ENCODE data around the gene CLMN.

DNA sequence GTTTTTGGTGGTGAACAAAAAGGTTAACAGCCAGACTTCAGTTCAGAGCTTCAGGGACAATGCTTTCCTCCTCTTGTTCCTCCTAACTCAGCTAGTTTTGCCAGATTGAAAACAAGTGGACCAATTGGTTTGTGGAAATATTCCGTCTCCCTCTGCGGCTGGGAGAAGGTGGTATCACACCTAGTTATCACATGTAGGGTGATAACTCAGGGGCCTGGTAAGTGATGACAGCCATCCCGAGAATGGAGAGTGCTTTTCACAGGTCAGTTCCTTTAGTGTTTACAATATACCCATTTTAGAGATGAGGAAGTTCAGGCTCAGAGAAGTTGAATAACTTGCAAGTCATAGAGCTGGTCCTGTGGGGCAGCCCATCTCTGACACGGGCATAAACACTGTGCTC, 101.7 kb downstream of the CLMN start:
- TF ChIP-seq, protein P1, sequence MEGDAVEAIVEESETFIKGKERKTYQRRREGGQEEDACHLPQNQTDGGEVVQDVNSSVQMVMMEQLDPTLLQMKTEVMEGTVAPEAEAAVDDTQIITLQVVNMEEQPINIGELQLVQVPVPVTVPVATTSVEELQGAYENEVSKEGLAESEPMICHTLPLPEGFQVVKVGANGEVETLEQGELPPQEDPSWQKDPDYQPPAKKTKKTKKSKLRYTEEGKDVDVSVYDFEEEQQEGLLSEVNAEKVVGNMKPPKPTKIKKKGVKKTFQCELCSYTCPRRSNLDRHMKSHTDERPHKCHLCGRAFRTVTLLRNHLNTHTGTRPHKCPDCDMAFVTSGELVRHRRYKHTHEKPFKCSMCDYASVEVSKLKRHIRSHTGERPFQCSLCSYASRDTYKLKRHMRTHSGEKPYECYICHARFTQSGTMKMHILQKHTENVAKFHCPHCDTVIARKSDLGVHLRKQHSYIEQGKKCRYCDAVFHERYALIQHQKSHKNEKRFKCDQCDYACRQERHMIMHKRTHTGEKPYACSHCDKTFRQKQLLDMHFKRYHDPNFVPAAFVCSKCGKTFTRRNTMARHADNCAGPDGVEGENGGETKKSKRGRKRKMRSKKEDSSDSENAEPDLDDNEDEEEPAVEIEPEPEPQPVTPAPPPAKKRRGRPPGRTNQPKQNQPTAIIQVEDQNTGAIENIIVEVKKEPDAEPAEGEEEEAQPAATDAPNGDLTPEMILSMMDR (IDR thresholded peaks at IDR 0.05), result no peak
- no peak for TF ChIP-seq POLR2A (IDR thresholded peaks at IDR 0.05; ENCODE audit: low read depth)
- no peak for TF ChIP-seq POLR2AphosphoS5 (IDR thresholded peaks at IDR 0.05)

Measured in esophagus muscularis mucosa (tissue), 3 donors.